HepG2 (cell line): ENCODE results near the gene SULT1E1. TPM values are rescaled to one million over a fixed set of nuclear protein-coding genes. Genes with fewer than 3 reads are reported as not detected.

Experiments used
- ATF1 ChIP-seq: IDR thresholded peaks from 2 replicates; pipeline ENCODE4 v1.6.1; 2016; ENCODE audit warnings: mild to moderate bottlenecking, control low read depth
- DNMT1 ChIP-seq: sonication (generic); formaldehyde crosslinking; IDR thresholded peaks from 2 replicates; pipeline ENCODE4 v1.5.1; 2020; ENCODE audit warnings: mild to moderate bottlenecking, missing genetic modification reagents
- HMG20B ChIP-seq: conservative IDR thresholded peaks from 2 replicates; pipeline ENCODE4 v1.6.1; 2016; ENCODE audit warnings: missing genetic modification reagents, missing compliant biosample characterization
- MTA1 ChIP-seq: sonication (generic); formaldehyde crosslinking; IDR thresholded peaks from 2 replicates; pipeline ENCODE4 v1.4.0; 2020; ENCODE audit warnings: missing genetic modification reagents, mild to moderate bottlenecking, borderline replicate concordance
- RAD51 ChIP-seq: fragments of 450-650 bp; IDR thresholded peaks from 2 replicates; pipeline ENCODE4 v1.6.1; 2016; ENCODE audit warnings: borderline replicate concordance
- ZNF441 ChIP-seq: sonication (generic); formaldehyde crosslinking; IDR thresholded peaks from 2 replicates; pipeline ENCODE4 v1.7.0; 2021; ENCODE audit warnings: missing genetic modification reagents, borderline replicate concordance
- ZNF598 ChIP-seq: sonication (generic); formaldehyde crosslinking; IDR thresholded peaks from 2 replicates; pipeline ENCODE4 v1.5.1; 2020; ENCODE audit warnings: mild to moderate bottlenecking, missing genetic modification reagents, borderline replicate concordance
- ZSCAN12 ChIP-seq: sonication (generic); formaldehyde crosslinking; IDR thresholded peaks from 2 replicates; pipeline ENCODE4 v1.9.0; 2021; ENCODE audit warnings: mild to moderate bottlenecking, missing genetic modification reagents
- polyA plus RNA-seq, 8 experiments: library from polyadenylated mRNA; depleted of rRNA in 3 of 8; stranded (reverse) in 7 of 8; unstranded in 1 of 8; fragments of >200 nt; fragmentation: Illumina TruSeq in 4 of 8; extraction: Trizol in 4 of 8; gene quantifications; 2 replicates each; pipeline versions ENCODE4 v1.2.1 to v1.2.3, GENCODE V29; 2011 to 2016; ENCODE audit warnings: low read depth in 4 of 8, missing spikeins in 1 of 8, mixed read lengths in 1 of 8; ENCODE audit not compliant: insufficient read depth in 1 of 8
- total RNA-seq, 5 experiments: library from RNA; depleted of rRNA; stranded (reverse); fragments of >200 nt; fragmentation: Illumina TruSeq; extraction: Trizol; gene quantifications; 2 replicates each; pipeline ENCODE4 v1.2.3, GENCODE V29; 2016; ENCODE audit warnings: low read depth in 1 of 5
- TF ChIP-seq, protein P1 (sequence below): sonication (generic); formaldehyde crosslinking; IDR thresholded peaks from 2 replicates; pipeline ENCODE4 v1.5.1; 2020; ENCODE audit warnings: mild to moderate bottlenecking, moderate library complexity, missing genetic modification reagents
- TF ChIP-seq, protein P2 (sequence below), 2 experiments: IDR thresholded peaks; 2 replicates each; pipeline ENCODE4 v1.6.1; 2011 to 2012; ENCODE audit warnings: low read length in 2 of 2, borderline replicate concordance in 1 of 2, low read depth in 1 of 2, mild to moderate bottlenecking in 1 of 2, moderate library complexity in 1 of 2
- TF ChIP-seq, protein P3 (sequence below): sonication (generic); formaldehyde crosslinking; IDR thresholded peaks from 2 replicates; pipeline ENCODE4 v1.5.0; 2020; ENCODE audit warnings: mild to moderate bottlenecking, missing genetic modification reagents
- TF ChIP-seq, protein P4 (sequence below): sonication (generic); formaldehyde crosslinking; IDR thresholded peaks from 2 replicates; pipeline ENCODE4 v1.5.1; 2020; ENCODE audit warnings: mild to moderate bottlenecking, missing genetic modification reagents, borderline replicate concordance

The SULT1E1 gene
- total and polyA plus RNA-seq, 2 of the 13 experiments (the other 11 are each of a cell fraction or from before 2014, with no cell fraction given) = 1.7 to 3.9 TPM

DNA sequence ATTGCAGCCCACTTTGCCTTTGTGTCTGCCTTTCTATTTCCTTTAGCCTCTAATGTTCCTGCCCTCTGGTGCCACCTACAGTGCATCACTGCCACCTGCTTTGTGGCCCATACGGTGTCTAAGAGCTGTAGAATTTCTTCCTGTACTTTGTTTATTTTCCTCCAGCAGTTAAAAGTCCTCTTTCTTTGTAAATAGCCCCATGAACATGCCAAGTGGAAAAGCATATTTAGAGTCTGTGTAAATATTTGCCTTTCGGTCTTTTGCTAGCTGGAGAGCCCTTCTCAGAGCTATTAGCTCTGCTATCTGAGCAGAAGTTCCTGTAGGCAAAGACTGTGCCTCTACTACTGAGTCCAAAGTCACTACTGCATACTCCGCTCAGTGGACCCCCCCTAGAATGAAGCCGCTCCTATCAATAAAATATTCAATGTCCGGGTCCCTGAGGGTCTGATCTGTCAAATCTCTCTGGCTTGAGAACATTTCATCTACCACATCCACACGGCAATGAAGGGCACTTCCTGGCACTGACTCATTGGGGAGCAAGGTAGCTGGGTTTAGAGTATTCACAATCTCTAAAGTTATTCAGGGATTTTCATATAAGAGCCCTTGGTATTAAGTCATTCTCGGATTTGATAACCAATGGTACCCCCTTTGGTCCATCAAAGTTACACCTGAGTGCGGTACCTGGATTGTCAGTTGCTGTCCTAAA, 36.3 kb downstream of the SULT1E1 start (continued):
- no peak for TF ChIP-seq MTA1
- TF ChIP-seq, protein P1, sequence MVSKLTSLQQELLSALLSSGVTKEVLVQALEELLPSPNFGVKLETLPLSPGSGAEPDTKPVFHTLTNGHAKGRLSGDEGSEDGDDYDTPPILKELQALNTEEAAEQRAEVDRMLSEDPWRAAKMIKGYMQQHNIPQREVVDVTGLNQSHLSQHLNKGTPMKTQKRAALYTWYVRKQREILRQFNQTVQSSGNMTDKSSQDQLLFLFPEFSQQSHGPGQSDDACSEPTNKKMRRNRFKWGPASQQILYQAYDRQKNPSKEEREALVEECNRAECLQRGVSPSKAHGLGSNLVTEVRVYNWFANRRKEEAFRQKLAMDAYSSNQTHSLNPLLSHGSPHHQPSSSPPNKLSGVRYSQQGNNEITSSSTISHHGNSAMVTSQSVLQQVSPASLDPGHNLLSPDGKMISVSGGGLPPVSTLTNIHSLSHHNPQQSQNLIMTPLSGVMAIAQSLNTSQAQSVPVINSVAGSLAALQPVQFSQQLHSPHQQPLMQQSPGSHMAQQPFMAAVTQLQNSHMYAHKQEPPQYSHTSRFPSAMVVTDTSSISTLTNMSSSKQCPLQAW = peak; percentile 71
- TF ChIP-seq RAD51 = no peak
- no peak for TF ChIP-seq ZSCAN12
- TF ChIP-seq, protein P2, sequence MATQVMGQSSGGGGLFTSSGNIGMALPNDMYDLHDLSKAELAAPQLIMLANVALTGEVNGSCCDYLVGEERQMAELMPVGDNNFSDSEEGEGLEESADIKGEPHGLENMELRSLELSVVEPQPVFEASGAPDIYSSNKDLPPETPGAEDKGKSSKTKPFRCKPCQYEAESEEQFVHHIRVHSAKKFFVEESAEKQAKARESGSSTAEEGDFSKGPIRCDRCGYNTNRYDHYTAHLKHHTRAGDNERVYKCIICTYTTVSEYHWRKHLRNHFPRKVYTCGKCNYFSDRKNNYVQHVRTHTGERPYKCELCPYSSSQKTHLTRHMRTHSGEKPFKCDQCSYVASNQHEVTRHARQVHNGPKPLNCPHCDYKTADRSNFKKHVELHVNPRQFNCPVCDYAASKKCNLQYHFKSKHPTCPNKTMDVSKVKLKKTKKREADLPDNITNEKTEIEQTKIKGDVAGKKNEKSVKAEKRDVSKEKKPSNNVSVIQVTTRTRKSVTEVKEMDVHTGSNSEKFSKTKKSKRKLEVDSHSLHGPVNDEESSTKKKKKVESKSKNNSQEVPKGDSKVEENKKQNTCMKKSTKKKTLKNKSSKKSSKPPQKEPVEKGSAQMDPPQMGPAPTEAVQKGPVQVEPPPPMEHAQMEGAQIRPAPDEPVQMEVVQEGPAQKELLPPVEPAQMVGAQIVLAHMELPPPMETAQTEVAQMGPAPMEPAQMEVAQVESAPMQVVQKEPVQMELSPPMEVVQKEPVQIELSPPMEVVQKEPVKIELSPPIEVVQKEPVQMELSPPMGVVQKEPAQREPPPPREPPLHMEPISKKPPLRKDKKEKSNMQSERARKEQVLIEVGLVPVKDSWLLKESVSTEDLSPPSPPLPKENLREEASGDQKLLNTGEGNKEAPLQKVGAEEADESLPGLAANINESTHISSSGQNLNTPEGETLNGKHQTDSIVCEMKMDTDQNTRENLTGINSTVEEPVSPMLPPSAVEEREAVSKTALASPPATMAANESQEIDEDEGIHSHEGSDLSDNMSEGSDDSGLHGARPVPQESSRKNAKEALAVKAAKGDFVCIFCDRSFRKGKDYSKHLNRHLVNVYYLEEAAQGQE (IDR thresholded peaks at IDR 0.05; ENCODE audit: borderline replicate concordance in 1 of 2, low read depth in 1 of 2, low read length in 2 of 2) = peak in 1 of 2 experiments; percentile 76; a peak in 2 of 4 replicates
- TF ChIP-seq, protein P3, sequence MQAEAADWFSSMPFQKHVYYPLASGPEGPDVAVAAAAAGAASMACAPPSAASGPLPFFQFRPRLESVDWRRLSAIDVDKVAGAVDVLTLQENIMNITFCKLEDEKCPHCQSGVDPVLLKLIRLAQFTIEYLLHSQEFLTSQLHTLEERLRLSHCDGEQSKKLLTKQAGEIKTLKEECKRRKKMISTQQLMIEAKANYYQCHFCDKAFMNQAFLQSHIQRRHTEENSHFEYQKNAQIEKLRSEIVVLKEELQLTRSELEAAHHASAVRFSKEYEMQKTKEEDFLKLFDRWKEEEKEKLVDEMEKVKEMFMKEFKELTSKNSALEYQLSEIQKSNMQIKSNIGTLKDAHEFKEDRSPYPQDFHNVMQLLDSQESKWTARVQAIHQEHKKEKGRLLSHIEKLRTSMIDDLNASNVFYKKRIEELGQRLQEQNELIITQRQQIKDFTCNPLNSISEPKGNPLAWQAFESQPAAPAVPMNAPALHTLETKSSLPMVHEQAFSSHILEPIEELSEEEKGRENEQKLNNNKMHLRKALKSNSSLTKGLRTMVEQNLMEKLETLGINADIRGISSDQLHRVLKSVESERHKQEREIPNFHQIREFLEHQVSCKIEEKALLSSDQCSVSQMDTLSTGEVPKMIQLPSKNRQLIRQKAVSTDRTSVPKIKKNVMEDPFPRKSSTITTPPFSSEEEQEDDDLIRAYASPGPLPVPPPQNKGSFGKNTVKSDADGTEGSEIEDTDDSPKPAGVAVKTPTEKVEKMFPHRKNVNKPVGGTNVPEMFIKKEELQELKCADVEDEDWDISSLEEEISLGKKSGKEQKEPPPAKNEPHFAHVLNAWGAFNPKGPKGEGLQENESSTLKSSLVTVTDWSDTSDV (CRISPR knock-in tag) = no peak
- TF ChIP-seq DNMT1 (CRISPR knock-in tag) = no peak
- peak; percentile 68 for TF ChIP-seq HMG20B (CRISPR knock-in tag)
- no peak for TF ChIP-seq ZNF598 (CRISPR knock-in tag)
- TF ChIP-seq, protein P4, sequence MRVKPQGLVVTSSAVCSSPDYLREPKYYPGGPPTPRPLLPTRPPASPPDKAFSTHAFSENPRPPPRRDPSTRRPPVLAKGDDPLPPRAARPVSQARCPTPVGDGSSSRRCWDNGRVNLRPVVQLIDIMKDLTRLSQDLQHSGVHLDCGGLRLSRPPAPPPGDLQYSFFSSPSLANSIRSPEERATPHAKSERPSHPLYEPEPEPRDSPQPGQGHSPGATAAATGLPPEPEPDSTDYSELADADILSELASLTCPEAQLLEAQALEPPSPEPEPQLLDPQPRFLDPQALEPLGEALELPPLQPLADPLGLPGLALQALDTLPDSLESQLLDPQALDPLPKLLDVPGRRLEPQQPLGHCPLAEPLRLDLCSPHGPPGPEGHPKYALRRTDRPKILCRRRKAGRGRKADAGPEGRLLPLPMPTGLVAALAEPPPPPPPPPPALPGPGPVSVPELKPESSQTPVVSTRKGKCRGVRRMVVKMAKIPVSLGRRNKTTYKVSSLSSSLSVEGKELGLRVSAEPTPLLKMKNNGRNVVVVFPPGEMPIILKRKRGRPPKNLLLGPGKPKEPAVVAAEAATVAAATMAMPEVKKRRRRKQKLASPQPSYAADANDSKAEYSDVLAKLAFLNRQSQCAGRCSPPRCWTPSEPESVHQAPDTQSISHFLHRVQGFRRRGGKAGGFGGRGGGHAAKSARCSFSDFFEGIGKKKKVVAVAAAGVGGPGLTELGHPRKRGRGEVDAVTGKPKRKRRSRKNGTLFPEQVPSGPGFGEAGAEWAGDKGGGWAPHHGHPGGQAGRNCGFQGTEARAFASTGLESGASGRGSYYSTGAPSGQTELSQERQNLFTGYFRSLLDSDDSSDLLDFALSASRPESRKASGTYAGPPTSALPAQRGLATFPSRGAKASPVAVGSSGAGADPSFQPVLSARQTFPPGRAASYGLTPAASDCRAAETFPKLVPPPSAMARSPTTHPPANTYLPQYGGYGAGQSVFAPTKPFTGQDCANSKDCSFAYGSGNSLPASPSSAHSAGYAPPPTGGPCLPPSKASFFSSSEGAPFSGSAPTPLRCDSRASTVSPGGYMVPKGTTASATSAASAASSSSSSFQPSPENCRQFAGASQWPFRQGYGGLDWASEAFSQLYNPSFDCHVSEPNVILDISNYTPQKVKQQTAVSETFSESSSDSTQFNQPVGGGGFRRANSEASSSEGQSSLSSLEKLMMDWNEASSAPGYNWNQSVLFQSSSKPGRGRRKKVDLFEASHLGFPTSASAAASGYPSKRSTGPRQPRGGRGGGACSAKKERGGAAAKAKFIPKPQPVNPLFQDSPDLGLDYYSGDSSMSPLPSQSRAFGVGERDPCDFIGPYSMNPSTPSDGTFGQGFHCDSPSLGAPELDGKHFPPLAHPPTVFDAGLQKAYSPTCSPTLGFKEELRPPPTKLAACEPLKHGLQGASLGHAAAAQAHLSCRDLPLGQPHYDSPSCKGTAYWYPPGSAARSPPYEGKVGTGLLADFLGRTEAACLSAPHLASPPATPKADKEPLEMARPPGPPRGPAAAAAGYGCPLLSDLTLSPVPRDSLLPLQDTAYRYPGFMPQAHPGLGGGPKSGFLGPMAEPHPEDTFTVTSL (CRISPR knock-in tag) = peak; percentile 97; the same call in 1 of the 2 replicates
- TF ChIP-seq ZNF441 (CRISPR knock-in tag) = no peak; the same call in 1 of the 2 replicates
- TF ChIP-seq ATF1 (CRISPR knock-in tag) = peak; percentile 53
